ENCODE measurements around the gene GABRD.

GABRD gene

GRCh38 chr1:2072891-2073290 lies 53.7 kb downstream of the GABRD start:
- no peak for DNase-seq

- peak in 55 of 56 donors; percentile 25 to 92 (median 77) for DNase-seq
Observed at GRCh38 chr1:2073382-2074230, 54.5 kb downstream of the GABRD start.

GRCh38 chr1:2074396-2074795 lies 55.3 kb downstream of the GABRD start:
- DNase-seq: no peak

- DNase-seq: peak in 24 of 56 donors; percentile 11 to 65 (median 36)
Observed at GRCh38 chr1:2074944-2075740, 56.0 kb downstream of the GABRD start.

- no peak for DNase-seq
Observed at GRCh38 chr1:2076826-2077225, 57.7 kb downstream of the GABRD start.

- no peak for DNase-seq
Observed at GRCh38 chr1:2078170-2078569, 59.0 kb downstream of the GABRD start.

- DNase-seq: no peak
Observed at GRCh38 chr1:2079396-2080085, 60.4 kb downstream of the GABRD start.

- no peak for DNase-seq
Observed at GRCh38 chr1:2080140-2080539, 61.0 kb downstream of the GABRD start.
